Pancreas (tissue), 10 donors: ENCODE data around the gene SMG7. TPM values are rescaled to one million over a fixed set of nuclear protein-coding genes. Genes with fewer than 3 reads are reported as not detected.

Experiments
- ATAC-seq, 4 donors: fragments of 200-7000 bp; cut with Tn5 transposase; one replicate each; pipeline versions ENCODE4 v1.8.0 to v1.9.1; 2020; ENCODE audit warnings: mild to moderate bottlenecking in 4 of 4, moderate library complexity in 4 of 4
- DNase-seq, 6 donors: peaks; one replicate each; pipeline ENCODE4 v3.0.0-alpha.2; 2020
- FAIRE-seq: peaks from 2 replicates; lab custom pipeline; 2012; peaks lifted over from hg19 to GRCh38; lab: Jason Lieb, UNC
- H3K27ac ChIP-seq, 4 donors: fragments of 200-600 bp; sonication (generic); 1 replicate in 3 of 4; 2 replicates in 1 of 4; pipeline versions ENCODE4 v1.5.0 to v1.8.0; 2020
- H3K27me3 ChIP-seq, 4 donors: fragments of 200-600 bp; one replicate each; pipeline ENCODE4 v1.8.0; 2021
- H3K36me3 ChIP-seq, 3 donors: fragments of 200-600 bp; sonication (generic) in 1 of 3; one replicate each; pipeline versions ENCODE4 v1.5.0 to v1.8.0; 2020 to 2021
- H3K4me1 ChIP-seq, 3 donors: fragments of 200-600 bp; one replicate each; pipeline ENCODE4 v1.8.0; 2021
- H3K4me3 ChIP-seq, 4 donors: fragments of 200-600 bp; sonication (generic) in 2 of 4; one replicate each; pipeline versions ENCODE4 v1.5.0 to v1.8.0; 2020 to 2021
- H3K9me3 ChIP-seq, 4 donors: fragments of 200-600 bp; one replicate each; pipeline ENCODE4 v1.8.0; 2021
- WGBS, 2 donors: extraction: QIAGEN DNeasy Blood & Tissue Kit; methylation state at CpG; one replicate each; pipeline ENCODE4 v1.1.7; 2013; 5-methylcytosine and 5-hydroxymethylcytosine counted together
- intact Hi-C, 3 donors: fragments of 100-400 bp; cut with DNase I; formaldehyde crosslinking; loops; one replicate each; pipeline versions ENCODE4 v1.11.1 to v1.14.2; 2022
- polyA plus RNA-seq, 2 donors: library from polyadenylated mRNA; stranded (reverse); fragments of 200-250 nt; gene quantifications; one replicate each; pipeline ENCODE4 v1.2.3, GENCODE V29; 2013
- total RNA-seq, 6 donors: library from RNA; stranded (reverse); fragmentation: NEBNext Ultra II Directional in 4 of 6; extraction: Animal tissue kit (Norgen Biotek cat#: 25700) in 4 of 6; gene quantifications; one replicate each; pipeline versions ENCODE4 v1.2.1 to v1.2.4, GENCODE V29; 2021 to 2023
- TF ChIP-seq, protein P1 (sequence below), 4 donors: fragments of 200-600 bp; sonication (generic) in 3 of 4; IDR thresholded peaks; one replicate each; pipeline versions ENCODE4 v1.5.0 to v1.8.0; 2021; ENCODE audit warnings: antibody characterized with exemption in 4 of 4
- donor health status: healthy with polysubstance abuse.
- donor health status: DM: no; HTN: no; CAD: no; lungs with moderate emphysema.
- donor health status: DM: no; HTN: no; CAD: no.
- donor health status: control.
- donor health status: control.
- donor health status: Bipolar disorder and iron deficiency.
- donor health status: DM: yes; HTN: yes; CAD: no.
- donor health status: DM: no; HTN: no; CAD: no.
- donor health status: DM: no; HTN: no; CAD: no.
- donor health status: DM: yes; HTN: yes; CAD: no.

SMG7 gene
- total and polyA plus RNA-seq, 8 donors = 11.7 to 36.5 (median 23.9) TPM

DNA sequence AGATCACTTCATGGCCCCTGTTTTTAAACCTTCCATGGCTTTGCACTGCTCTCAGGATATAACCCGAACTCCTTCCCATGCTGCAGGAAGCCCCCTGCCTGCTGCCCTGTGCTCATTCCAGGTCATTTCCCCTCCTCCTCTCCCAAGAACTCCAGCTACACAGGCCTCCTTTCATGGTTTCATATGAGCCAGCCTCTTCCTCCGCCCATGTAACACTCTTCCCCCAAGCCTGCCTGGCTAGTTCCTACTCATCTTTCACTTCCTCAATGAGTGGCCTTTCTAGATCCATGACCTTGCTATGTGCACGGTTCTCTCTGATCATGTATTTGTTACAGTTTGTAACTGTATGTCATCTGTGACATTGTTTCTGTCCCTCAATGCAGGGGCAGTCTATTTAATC lies 121.1 kb downstream of the SMG7 start:
- DNase-seq (no peak), FAIRE-seq (no peak), ATAC-seq (peak in 2 of 4 donors; percentile 37 to 69)
- WGBS, 2 donors = 65 to 68% methylated on average over 3 of the region's 3 CpGs
- intact Hi-C loops = no loop called here
- Histone ChIP-seq H3K27me3 (no peaks in the 10 kb centered on the region), H3K9me3 (no peaks in the 10 kb centered on the region), H3K27ac (no peak overlapping the region), H3K4me3 (no peak overlapping the region), H3K4me1 (no peaks in the 10 kb centered on the region), H3K36me3 (no peaks in the 10 kb centered on the region)
- TF ChIP-seq, protein P1, sequence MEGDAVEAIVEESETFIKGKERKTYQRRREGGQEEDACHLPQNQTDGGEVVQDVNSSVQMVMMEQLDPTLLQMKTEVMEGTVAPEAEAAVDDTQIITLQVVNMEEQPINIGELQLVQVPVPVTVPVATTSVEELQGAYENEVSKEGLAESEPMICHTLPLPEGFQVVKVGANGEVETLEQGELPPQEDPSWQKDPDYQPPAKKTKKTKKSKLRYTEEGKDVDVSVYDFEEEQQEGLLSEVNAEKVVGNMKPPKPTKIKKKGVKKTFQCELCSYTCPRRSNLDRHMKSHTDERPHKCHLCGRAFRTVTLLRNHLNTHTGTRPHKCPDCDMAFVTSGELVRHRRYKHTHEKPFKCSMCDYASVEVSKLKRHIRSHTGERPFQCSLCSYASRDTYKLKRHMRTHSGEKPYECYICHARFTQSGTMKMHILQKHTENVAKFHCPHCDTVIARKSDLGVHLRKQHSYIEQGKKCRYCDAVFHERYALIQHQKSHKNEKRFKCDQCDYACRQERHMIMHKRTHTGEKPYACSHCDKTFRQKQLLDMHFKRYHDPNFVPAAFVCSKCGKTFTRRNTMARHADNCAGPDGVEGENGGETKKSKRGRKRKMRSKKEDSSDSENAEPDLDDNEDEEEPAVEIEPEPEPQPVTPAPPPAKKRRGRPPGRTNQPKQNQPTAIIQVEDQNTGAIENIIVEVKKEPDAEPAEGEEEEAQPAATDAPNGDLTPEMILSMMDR (IDR thresholded peaks at IDR 0.05) = no peak

DNA sequence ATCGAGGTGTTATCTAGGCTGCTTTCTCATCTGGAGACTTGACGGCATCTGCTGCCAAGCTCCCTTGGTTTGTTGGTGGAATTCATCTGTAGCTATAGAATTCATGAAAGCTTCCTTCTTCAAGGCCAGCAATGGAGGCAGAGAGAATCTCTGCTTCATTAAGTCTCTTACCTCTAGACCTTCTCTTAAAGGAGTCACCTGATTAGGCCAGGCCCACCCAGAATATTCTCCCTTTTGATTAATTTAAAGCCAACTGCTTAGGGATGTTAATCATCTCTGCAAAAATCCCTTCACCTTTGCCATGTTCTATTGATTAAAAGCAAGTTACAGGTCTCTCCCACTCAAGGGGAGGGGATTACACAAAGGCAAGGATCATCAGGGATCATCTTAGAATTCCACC lies 123.2 kb downstream of the SMG7 start:
- Histone ChIP-seq H3K4me3 (no peak overlapping the region), H3K9me3 (no peaks in the 10 kb centered on the region), H3K27me3 (no peaks in the 10 kb centered on the region), H3K36me3 (no peaks in the 10 kb centered on the region), H3K4me1 (no peaks in the 10 kb centered on the region), H3K27ac (no peak overlapping the region)
- TF ChIP-seq, protein P1 (IDR thresholded peaks at IDR 0.05) = no peak
- 92 to 94% methylated on average over 2 of the region's 2 CpGs for WGBS, 2 donors
- ATAC-seq (no peak), DNase-seq (no peak), FAIRE-seq (no peak)
- intact Hi-C loops = no loop called here

DNA sequence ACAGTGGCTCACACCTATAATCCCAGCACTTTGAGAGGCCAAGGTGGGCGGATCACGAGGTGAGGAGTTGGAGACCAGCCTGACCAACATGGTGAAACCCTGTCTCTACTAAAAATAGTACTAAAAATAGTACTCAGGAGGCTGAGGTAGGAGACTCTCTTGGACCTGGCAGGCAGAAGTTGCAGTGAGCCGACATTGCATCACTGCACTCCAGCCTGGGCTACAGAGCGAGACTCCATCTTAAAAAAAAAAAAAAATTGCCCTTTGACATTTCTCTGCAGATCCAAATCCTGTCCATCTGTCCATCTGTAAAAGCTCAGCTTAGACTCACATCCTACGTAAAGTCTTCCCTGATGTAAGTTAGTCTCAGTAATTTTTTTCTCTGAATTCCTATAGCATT lies 124.2 kb downstream of the SMG7 start:
- H3K9me3 ChIP-seq = no peaks in the 10 kb centered on the region
- H3K4me3 ChIP-seq = no peak overlapping the region
- no peak for FAIRE-seq
- H3K36me3 ChIP-seq = no peaks in the 10 kb centered on the region
- no peaks in the 10 kb centered on the region for H3K27me3 ChIP-seq
- H3K27ac ChIP-seq = no peak overlapping the region
- intact Hi-C loops = no loop called here
- WGBS, 2 donors = 73 to 91% methylated on average over 5 of the region's 5 CpGs
- TF ChIP-seq, protein P1 (IDR thresholded peaks at IDR 0.05) = no peak
- no peak for ATAC-seq
- no peaks in the 10 kb centered on the region for H3K4me1 ChIP-seq
- DNase-seq = no peak

DNA sequence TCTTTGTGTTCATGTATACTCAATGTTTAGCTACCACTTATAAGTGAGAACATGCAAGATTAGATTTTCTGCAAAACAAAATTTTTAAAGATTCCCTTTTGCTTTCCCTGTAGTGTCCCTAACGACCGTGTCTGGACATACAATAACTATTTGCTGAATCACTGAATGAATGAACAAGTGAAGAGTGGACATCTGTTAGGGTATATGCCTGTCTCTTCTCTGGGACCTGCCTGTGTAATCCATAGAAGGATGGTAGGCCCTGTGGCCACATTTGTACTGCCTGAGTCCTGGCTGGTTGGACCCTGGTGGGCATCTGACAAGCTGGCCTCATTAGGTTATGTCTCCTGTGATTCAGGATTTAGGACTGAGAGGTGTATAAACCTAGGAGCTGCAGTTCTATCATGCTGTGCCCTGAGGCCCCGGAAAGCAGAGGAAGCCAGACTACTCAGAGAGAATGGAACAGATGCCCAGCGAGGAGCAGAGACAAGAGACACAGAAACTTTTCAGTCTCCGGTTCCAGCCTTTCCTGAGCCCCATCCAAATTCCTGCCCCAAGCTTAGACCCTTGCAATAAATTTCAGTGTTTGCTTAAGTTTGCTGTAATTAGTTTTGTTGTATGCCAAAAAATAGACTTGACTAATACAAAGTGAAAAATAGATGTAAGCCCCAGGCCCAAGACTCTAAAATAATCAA lies 125.5 kb downstream of the SMG7 start:
- FAIRE-seq = no peak
- no peak for DNase-seq
- intact Hi-C loops = no loop called here
- WGBS, 2 donors = 68 to 76% methylated on average over 5 of the region's 5 CpGs
- Histone ChIP-seq H3K4me3 (no peak overlapping the region), H3K4me1 (no peaks in the 10 kb centered on the region), H3K27me3 (no peaks in the 10 kb centered on the region), H3K36me3 (no peaks in the 10 kb centered on the region), H3K9me3 (no peaks in the 10 kb centered on the region), H3K27ac (no peak overlapping the region)
- TF ChIP-seq, protein P1 (IDR thresholded peaks at IDR 0.05) = no peak
- ATAC-seq = no peak

GRCh38 chr1:183598386-183598785 lies 126.1 kb downstream of the SMG7 start:
- FAIRE-seq = no peak
- ATAC-seq = no peak
- H3K4me3 ChIP-seq = no peak overlapping the region
- intact Hi-C loops = no loop called here
- TF ChIP-seq, protein P1 (IDR thresholded peaks at IDR 0.05) = no peak
- no peaks in the 10 kb centered on the region for H3K27me3 ChIP-seq
- 50 to 52% methylated on average over 2 of the region's 2 CpGs for WGBS, 2 donors
- no peak for DNase-seq
- no peaks in the 10 kb centered on the region for H3K36me3 ChIP-seq
- H3K4me1 ChIP-seq = no peaks in the 10 kb centered on the region
- H3K9me3 ChIP-seq = no peaks in the 10 kb centered on the region
- no peak overlapping the region for H3K27ac ChIP-seq
